ENCODE results near the gene RBM38. TPM values are rescaled to one million over a fixed set of nuclear protein-coding genes. Genes with fewer than 3 reads are reported as not detected.

The RBM38 gene
- total RNA-seq, 1 experiment from 2014 or later, result 39.9 TPM

DNA sequence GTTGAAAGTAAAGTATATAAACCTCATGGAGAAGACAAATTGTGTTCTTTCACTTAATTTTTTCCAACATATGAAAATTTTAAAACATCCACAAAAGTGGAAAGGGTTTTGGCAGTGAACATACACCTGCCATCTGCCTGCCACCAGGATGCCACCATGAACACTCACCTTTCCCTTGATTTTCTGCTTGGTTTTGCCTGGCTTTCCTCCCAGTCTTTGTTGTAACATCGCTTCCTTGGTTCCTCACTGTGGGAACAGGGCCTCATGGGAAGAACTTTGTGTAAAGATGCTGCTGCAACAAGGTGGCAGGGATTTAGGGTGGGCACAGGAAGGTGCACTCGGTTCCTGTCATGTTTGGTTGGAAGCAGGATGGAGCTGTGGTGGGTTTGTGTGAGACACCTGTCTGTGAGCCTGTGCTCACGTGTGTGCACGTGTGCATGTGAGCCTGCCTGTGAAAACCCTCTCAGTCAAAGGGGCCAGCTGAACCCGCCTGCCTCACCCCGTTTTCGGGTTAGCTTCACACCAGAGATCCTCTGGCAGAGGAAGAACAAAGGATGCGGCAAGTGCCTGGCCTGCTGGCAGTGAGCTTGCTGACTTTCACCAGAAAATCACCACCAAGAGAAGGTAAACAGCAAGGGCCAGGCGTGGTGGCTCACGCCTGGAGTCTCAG is 11.0 kb upstream of the RBM38 start:
- Histone ChIP-seq H3K27ac (ENCODE audit: low read length) (no peak overlapping the region), H3K4me3 (ENCODE audit: low read depth in 2 of 2, low read length in 2 of 2) (no peak overlapping the region), H3K9me3 (ENCODE audit: control insufficient read depth, insufficient read depth, low read depth, low read length) (no peaks in the 10 kb centered on the region), H3K27me3 (ENCODE audit: control insufficient read depth, insufficient read depth, low read length) (no peaks in the 10 kb centered on the region), H3K4me1 (ENCODE audit: control insufficient read depth, insufficient read depth, low read length) (no peaks in the 10 kb centered on the region), H3K36me3 (ENCODE audit: control insufficient read depth, insufficient read depth, low read length) (peaks cover 3% of the 10 kb centered on the region)
- ChIA-PET CTCF (no interaction called here), POLR2A (no interaction called here)
- ATAC-seq (no peak), DNase-seq (ENCODE audit: low read depth, low spot score) (no peak)
- intact Hi-C loops (cut with micrococcal nuclease; ENCODE audit: unreplicated experiment) (no loop called here), in situ Hi-C loops (cut with HindIII; ENCODE audit: low pct_unique_long_range_greater_than_20kb, low sequenced_read_pairs) (no loop called here)
- no TSS peak for BruUV-seq (replicated peaks)
- TF ChIP-seq, protein P1, sequence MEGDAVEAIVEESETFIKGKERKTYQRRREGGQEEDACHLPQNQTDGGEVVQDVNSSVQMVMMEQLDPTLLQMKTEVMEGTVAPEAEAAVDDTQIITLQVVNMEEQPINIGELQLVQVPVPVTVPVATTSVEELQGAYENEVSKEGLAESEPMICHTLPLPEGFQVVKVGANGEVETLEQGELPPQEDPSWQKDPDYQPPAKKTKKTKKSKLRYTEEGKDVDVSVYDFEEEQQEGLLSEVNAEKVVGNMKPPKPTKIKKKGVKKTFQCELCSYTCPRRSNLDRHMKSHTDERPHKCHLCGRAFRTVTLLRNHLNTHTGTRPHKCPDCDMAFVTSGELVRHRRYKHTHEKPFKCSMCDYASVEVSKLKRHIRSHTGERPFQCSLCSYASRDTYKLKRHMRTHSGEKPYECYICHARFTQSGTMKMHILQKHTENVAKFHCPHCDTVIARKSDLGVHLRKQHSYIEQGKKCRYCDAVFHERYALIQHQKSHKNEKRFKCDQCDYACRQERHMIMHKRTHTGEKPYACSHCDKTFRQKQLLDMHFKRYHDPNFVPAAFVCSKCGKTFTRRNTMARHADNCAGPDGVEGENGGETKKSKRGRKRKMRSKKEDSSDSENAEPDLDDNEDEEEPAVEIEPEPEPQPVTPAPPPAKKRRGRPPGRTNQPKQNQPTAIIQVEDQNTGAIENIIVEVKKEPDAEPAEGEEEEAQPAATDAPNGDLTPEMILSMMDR (IDR thresholded peaks at IDR 0.05), result no peak
- TF ChIP-seq POLR2AphosphoS5 (IDR thresholded peaks at IDR 0.05; ENCODE audit: low read depth, low read length) (no peak), TCF7L2 (IDR thresholded peaks at IDR 0.05; ENCODE audit: low read depth, low read length) (no peak), SIN3A (IDR thresholded peaks at IDR 0.05; ENCODE audit: borderline replicate concordance, insufficient read depth, low read depth, low read length) (no peak)
- TF ChIP-seq, protein P2, sequence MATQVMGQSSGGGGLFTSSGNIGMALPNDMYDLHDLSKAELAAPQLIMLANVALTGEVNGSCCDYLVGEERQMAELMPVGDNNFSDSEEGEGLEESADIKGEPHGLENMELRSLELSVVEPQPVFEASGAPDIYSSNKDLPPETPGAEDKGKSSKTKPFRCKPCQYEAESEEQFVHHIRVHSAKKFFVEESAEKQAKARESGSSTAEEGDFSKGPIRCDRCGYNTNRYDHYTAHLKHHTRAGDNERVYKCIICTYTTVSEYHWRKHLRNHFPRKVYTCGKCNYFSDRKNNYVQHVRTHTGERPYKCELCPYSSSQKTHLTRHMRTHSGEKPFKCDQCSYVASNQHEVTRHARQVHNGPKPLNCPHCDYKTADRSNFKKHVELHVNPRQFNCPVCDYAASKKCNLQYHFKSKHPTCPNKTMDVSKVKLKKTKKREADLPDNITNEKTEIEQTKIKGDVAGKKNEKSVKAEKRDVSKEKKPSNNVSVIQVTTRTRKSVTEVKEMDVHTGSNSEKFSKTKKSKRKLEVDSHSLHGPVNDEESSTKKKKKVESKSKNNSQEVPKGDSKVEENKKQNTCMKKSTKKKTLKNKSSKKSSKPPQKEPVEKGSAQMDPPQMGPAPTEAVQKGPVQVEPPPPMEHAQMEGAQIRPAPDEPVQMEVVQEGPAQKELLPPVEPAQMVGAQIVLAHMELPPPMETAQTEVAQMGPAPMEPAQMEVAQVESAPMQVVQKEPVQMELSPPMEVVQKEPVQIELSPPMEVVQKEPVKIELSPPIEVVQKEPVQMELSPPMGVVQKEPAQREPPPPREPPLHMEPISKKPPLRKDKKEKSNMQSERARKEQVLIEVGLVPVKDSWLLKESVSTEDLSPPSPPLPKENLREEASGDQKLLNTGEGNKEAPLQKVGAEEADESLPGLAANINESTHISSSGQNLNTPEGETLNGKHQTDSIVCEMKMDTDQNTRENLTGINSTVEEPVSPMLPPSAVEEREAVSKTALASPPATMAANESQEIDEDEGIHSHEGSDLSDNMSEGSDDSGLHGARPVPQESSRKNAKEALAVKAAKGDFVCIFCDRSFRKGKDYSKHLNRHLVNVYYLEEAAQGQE (IDR thresholded peaks at IDR 0.05; ENCODE audit: insufficient read depth in 1 of 2, low read depth in 2 of 2, low read length in 1 of 2), result no peak

DNA sequence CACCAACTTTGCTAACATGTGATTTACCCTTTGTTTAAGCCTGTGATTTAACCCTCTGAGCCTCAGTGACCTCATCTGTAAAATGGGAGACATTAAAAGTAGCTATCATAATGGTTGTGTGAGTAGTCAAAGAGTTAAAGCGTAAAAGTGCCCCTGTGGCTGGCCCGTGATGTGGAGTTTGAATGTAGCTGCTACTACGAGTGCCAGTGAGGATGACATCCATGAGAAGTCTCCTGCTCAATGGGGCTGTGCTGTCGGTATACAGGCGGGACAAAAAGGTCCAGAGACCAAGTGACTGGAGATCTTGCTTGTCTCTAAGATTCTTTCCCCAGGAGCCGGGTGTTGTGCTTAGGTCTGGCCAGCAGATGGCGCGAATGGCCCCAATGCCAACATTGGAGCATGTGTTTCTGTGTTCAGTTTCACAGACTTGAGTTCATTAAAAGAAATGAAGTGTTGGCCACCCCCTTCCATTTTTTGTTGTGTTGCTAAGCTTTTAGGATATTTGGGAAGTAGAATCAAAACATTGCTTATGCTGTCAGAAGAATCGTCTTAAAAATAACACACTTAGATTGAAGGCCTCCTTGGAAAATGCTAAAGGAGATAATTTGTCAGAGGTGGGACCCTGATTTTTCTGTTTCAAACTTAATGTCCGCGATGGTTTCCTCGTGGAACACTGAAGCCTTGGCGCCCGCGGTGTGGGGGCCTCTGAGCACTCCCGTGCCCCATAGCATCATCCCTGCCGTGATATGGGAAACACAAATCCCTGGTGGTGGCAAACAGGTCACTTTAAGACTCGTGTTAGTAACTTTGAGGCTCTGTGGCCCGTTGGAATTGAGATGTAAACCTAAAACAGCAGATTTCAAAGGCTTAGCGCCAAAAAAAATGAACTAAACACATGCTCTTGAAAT is 9.3 kb upstream of the RBM38 start:
- DNase-seq (ENCODE audit: low read depth, low spot score), result peak; percentile 68

More for the DNA sequence above, 9.3 kb upstream of the RBM38 start:
- H3K9me3 ChIP-seq (ENCODE audit: control insufficient read depth, insufficient read depth, low read depth, low read length), result no peaks in the 10 kb centered on the region
- intact Hi-C loops (cut with micrococcal nuclease; ENCODE audit: unreplicated experiment) (loop anchor here (1.0 kb wide), 1 partner anchor 113 kb away; no protein-coding TSS in a partner anchor), in situ Hi-C loops (cut with HindIII; ENCODE audit: low pct_unique_long_range_greater_than_20kb, low sequenced_read_pairs) (no loop called here)
- H3K4me1 ChIP-seq (ENCODE audit: control insufficient read depth, insufficient read depth, low read length), result no peaks in the 10 kb centered on the region
- TF ChIP-seq, protein P1 (IDR thresholded peaks at IDR 0.05), result peak; percentile 94
- no peak for TF ChIP-seq TCF7L2 (IDR thresholded peaks at IDR 0.05; ENCODE audit: low read depth, low read length)
- TF ChIP-seq, protein P2 (IDR thresholded peaks at IDR 0.05; ENCODE audit: insufficient read depth in 1 of 2, low read depth in 2 of 2, low read length in 1 of 2), result no peak
- TF ChIP-seq POLR2AphosphoS5 (IDR thresholded peaks at IDR 0.05; ENCODE audit: low read depth, low read length), result no peak
- no peak for TF ChIP-seq SIN3A (IDR thresholded peaks at IDR 0.05; ENCODE audit: borderline replicate concordance, insufficient read depth, low read depth, low read length)
- BruUV-seq (replicated peaks), result no TSS peak
- POLR2A ChIA-PET, result no interaction called here
- no peaks in the 10 kb centered on the region; the same call in 1 of the 2 replicates for H3K36me3 ChIP-seq (ENCODE audit: control insufficient read depth, insufficient read depth, low read length)
- CTCF ChIA-PET, result interaction anchor here (0.5 to 0.9 kb wide), 4 partner anchors 45 to 292 kb away, joined by 3 to 5 read pairs (median 4); no protein-coding TSS in a partner anchor
- H3K4me3 ChIP-seq (ENCODE audit: low read depth in 2 of 2, low read length in 2 of 2), result no peak overlapping the region
- H3K27ac ChIP-seq (ENCODE audit: low read length), result no peak overlapping the region
- no peaks in the 10 kb centered on the region for H3K27me3 ChIP-seq (ENCODE audit: control insufficient read depth, insufficient read depth, low read length)
- peak; percentile 82 for ATAC-seq

Data from Panc1 (cell line).